HG03175 (cell line): ENCODE measurements around the gene KIF25.

Experiments used
- ATAC-seq: cut with Tn5 transposase; IDR thresholded peaks from one replicate; pipeline ENCODE4 v1.9.1; 2021; ENCODE audit warnings: mild to moderate bottlenecking, moderate library complexity; ENCODE audit not compliant: unreplicated experiment

KIF25 gene

GRCh38 chr6:168035098-168035660 is 37.7 kb downstream of the KIF25 start:
- no peak for ATAC-seq

GRCh38 chr6:168035661-168036545 is 38.4 kb downstream of the KIF25 start:
- no peak for ATAC-seq

GRCh38 chr6:168037242-168037641 is 39.8 kb downstream of the KIF25 start:
- ATAC-seq: no peak

- ATAC-seq: no peak
Measured at GRCh38 chr6:168037856-168038255, 40.4 kb downstream of the KIF25 start.

- no peak for ATAC-seq
Measured at GRCh38 chr6:168038576-168039140, 41.2 kb downstream of the KIF25 start.

- ATAC-seq: no peak
Measured at GRCh38 chr6:168039301-168039700, 41.8 kb downstream of the KIF25 start.

GRCh38 chr6:168039849-168040248 is 42.4 kb downstream of the KIF25 start:
- no peak for ATAC-seq

- ATAC-seq: no peak
Measured at GRCh38 chr6:168040856-168041496, 43.5 kb downstream of the KIF25 start.

- ATAC-seq: no peak
Measured at GRCh38 chr6:168041928-168042327, 44.5 kb downstream of the KIF25 start.

- no peak for ATAC-seq
Measured at GRCh38 chr6:168042426-168043192, 45.1 kb downstream of the KIF25 start.

- ATAC-seq: no peak
Measured at GRCh38 chr6:168043193-168043847, 45.8 kb downstream of the KIF25 start.

- ATAC-seq: no peak
Measured at GRCh38 chr6:168043848-168044415, 46.5 kb downstream of the KIF25 start.

GRCh38 chr6:168044521-168045130 is 47.2 kb downstream of the KIF25 start:
- ATAC-seq: no peak

- ATAC-seq: no peak
Measured at GRCh38 chr6:168045141-168045691, 47.7 kb downstream of the KIF25 start.

- no peak for ATAC-seq
Measured at GRCh38 chr6:168045706-168046620, 48.5 kb downstream of the KIF25 start.

GRCh38 chr6:168046696-168047095 is 49.2 kb downstream of the KIF25 start:
- ATAC-seq: no peak

GRCh38 chr6:168047841-168048723 is 50.6 kb downstream of the KIF25 start:
- ATAC-seq: no peak
